OCI-LY1 (cell line): ENCODE measurements around the gene NTHL1.

Source experiments
- H2AFZ ChIP-seq: fragments of 200-600 bp; sonication (generic), shearing (Covaris generic); 2 replicates; pipeline ENCODE4 v1.6.0; 2014; ENCODE audit warnings: antibody characterized with exemption, mild to moderate bottlenecking, low read length
- H3F3A ChIP-seq: fragments of 200-600 bp; sonication (generic), shearing (Covaris generic); 2 replicates; pipeline ENCODE4 v1.6.0; 2014; ENCODE audit warnings: mild to moderate bottlenecking, antibody characterized with exemption, low read length, moderate library complexity; ENCODE audit not compliant: insufficient read depth
- H3K27ac ChIP-seq: fragments of 200-600 bp; sonication (generic); 2 replicates; pipeline ENCODE4 v1.5.1; 2014; ENCODE audit warnings: low read length, mixed run types, mild to moderate bottlenecking, low read depth; ENCODE audit not compliant: poor library complexity, severe bottlenecking
- H3K27me3 ChIP-seq: fragments of 200-600 bp; sonication (generic); 2 replicates; pipeline ENCODE4 v1.6.0; 2014; ENCODE audit warnings: antibody characterized with exemption, mild to moderate bottlenecking, low read length, moderate library complexity; ENCODE audit not compliant: insufficient read depth
- H3K36me3 ChIP-seq: fragments of 200-600 bp; sonication (generic); 2 replicates; pipeline ENCODE4 v1.6.1; 2014; ENCODE audit warnings: mild to moderate bottlenecking, antibody characterized with exemption, low read length, moderate library complexity, mixed read lengths; ENCODE audit not compliant: insufficient read depth
- H3K4me1 ChIP-seq: fragments of 200-600 bp; sonication (generic); 2 replicates; pipeline ENCODE4 v1.5.1; 2014; ENCODE audit warnings: mild to moderate bottlenecking, low read length, moderate library complexity; ENCODE audit not compliant: insufficient read depth, severe bottlenecking
- H3K4me2 ChIP-seq: fragments of 200-600 bp; sonication (generic), shearing (Covaris generic); 2 replicates; pipeline ENCODE4 v1.6.1; 2014; ENCODE audit warnings: low read length
- H3K4me3 ChIP-seq: fragments of 200-600 bp; sonication (generic); 2 replicates; pipeline ENCODE4 v1.5.1; 2014; ENCODE audit warnings: low read length, low read depth, mild to moderate bottlenecking, mixed read lengths; ENCODE audit not compliant: poor library complexity, severe bottlenecking
- H3K79me2 ChIP-seq: fragments of 200-600 bp; shearing (Covaris generic); 2 replicates; pipeline ENCODE4 v1.6.1; 2016; ENCODE audit warnings: mixed run types, low read length, mixed read lengths; ENCODE audit not compliant: insufficient read depth
- H3K9ac ChIP-seq: fragments of 200-600 bp; sonication (generic), shearing (Covaris generic); 2 replicates; pipeline ENCODE4 v1.6.1; 2014; ENCODE audit warnings: mild to moderate bottlenecking, low read length, mixed read lengths
- H3K9me2 ChIP-seq: fragments of 200-600 bp; sonication (generic), shearing (Covaris generic); 2 replicates; pipeline ENCODE4 v1.6.1; 2014; ENCODE audit warnings: low read depth, mild to moderate bottlenecking, low read length, mixed read lengths
- H3K9me3 ChIP-seq: fragments of 200-600 bp; shearing (Covaris generic); 2 replicates; pipeline ENCODE4 v1.6.1; 2014; ENCODE audit warnings: low read length, mixed read lengths
- H4K20me1 ChIP-seq: fragments of 200-600 bp; sonication (generic), shearing (Covaris generic); 2 replicates; pipeline ENCODE4 v1.6.0; 2016; ENCODE audit warnings: mild to moderate bottlenecking, low read length; ENCODE audit not compliant: insufficient read depth
- CTCF ChIP-seq: fragments of 200-600 bp; sonication (generic), shearing (Covaris generic); IDR thresholded peaks from 2 replicates; pipeline ENCODE4 v1.5.1; 2017; ENCODE audit warnings: mild to moderate bottlenecking, antibody characterized with exemption, low read length, moderate library complexity, mixed read lengths
- EZH2 ChIP-seq: fragments of 200-600 bp; sonication (generic), shearing (Covaris generic); IDR thresholded peaks from 2 replicates; pipeline ENCODE4 v1.8.0; 2017; ENCODE audit warnings: borderline replicate concordance, mixed run types, mild to moderate bottlenecking, antibody characterized with exemption, low read length, moderate library complexity, mixed read lengths

Gene NTHL1

GRCh38 chr16:2030036-2030435, 17.6 kb downstream of the NTHL1 start:
- Histone ChIP-seq H2AFZ (no peak overlapping the region), H4K20me1 (no peaks in the 10 kb centered on the region), H3K27ac (no peak overlapping the region), H3K9me2 (no peaks in the 10 kb centered on the region), H3K9me3 (no peaks in the 10 kb centered on the region), H3K9ac (no peak overlapping the region), H3K4me2 (no peak overlapping the region), H3K4me1 (peaks cover 4% of the 10 kb centered on the region), H3K27me3 (peaks cover 28% of the 10 kb centered on the region), H3K4me3 (no peak overlapping the region), H3F3A (no peaks in the 10 kb centered on the region), H3K79me2 (no peaks in the 10 kb centered on the region), H3K36me3 (no peaks in the 10 kb centered on the region)
- TF ChIP-seq CTCF: no peak
- no peak for TF ChIP-seq EZH2

GRCh38 chr16:2029350-2029749, 18.3 kb downstream of the NTHL1 start:
- H3K79me2 ChIP-seq: no peaks in the 10 kb centered on the region
- no peaks in the 10 kb centered on the region for H3K36me3 ChIP-seq
- peaks cover 28% of the 10 kb centered on the region for H3K27me3 ChIP-seq
- H3F3A ChIP-seq: no peaks in the 10 kb centered on the region
- H3K4me2 ChIP-seq: no peak overlapping the region
- no peaks in the 10 kb centered on the region for H3K9me2 ChIP-seq
- no peak overlapping the region for H3K27ac ChIP-seq
- H4K20me1 ChIP-seq: no peaks in the 10 kb centered on the region
- TF ChIP-seq CTCF: no peak
- TF ChIP-seq EZH2: no peak
- H2AFZ ChIP-seq: no peak overlapping the region
- no peak overlapping the region for H3K4me3 ChIP-seq
- no peak overlapping the region for H3K9ac ChIP-seq
- peaks cover 4% of the 10 kb centered on the region for H3K4me1 ChIP-seq
- no peaks in the 10 kb centered on the region for H3K9me3 ChIP-seq

GRCh38 chr16:2028620-2029220, 18.9 kb downstream of the NTHL1 start:
- no peak overlapping the region for H3K9ac ChIP-seq

More at GRCh38 chr16:2028620-2029220, 18.9 kb downstream of the NTHL1 start:
- Histone ChIP-seq H3F3A (no peaks in the 10 kb centered on the region), H3K79me2 (no peaks in the 10 kb centered on the region), H3K4me1 (peaks cover 4% of the 10 kb centered on the region), H4K20me1 (no peaks in the 10 kb centered on the region), H3K4me3 (no peak overlapping the region), H3K9me2 (no peaks in the 10 kb centered on the region), H2AFZ (no peak overlapping the region), H3K4me2 (no peak overlapping the region), H3K9me3 (no peaks in the 10 kb centered on the region), H3K36me3 (no peaks in the 10 kb centered on the region), H3K27ac (no peak overlapping the region), H3K27me3 (peaks cover 28% of the 10 kb centered on the region)
- TF ChIP-seq EZH2 (no peak), CTCF (no peak)
